H1 (cell line): Measurements from ENCODE around the gene FRMPD4. TPM values are rescaled to one million over a fixed set of nuclear protein-coding genes. Genes with fewer than 3 reads are reported as not detected.

Source experiments
- CTCF ChIA-PET: fragments of 300-600 bp; sonication (Branson Sonifier 250); formaldehyde crosslinking; loops from one replicate; lab custom pipeline; 2021; ENCODE audit not compliant: partially characterized antibody; lab: Charles Lee
- POLR2A ChIA-PET: fragments of 300-600 bp; sonication (Branson Sonifier 250); formaldehyde crosslinking; loops from one replicate; lab custom pipeline; 2021; ENCODE audit warnings: inconsistent platforms; ENCODE audit not compliant: partially characterized antibody; lab: Charles Lee
- DNase-seq, 2 experiments: peaks; one replicate each; pipeline versions ENCODE4 v3.0.0 to v3.0.0-alpha.2; 2010 to 2022; ENCODE audit warnings: low spot score in 2 of 2, low read depth in 1 of 2, mixed read lengths in 1 of 2
- FAIRE-seq: peaks from 2 replicates; lab custom pipeline; 2011; peaks lifted over from hg19 to GRCh38; lab: Jason Lieb, UNC
- H2AFZ ChIP-seq: 2 replicates; pipeline ENCODE4 v1.8.1; 2012; ENCODE audit warnings: low read length, inconsistent platforms
- H2AK5ac ChIP-seq: 2 replicates; pipeline ENCODE4 v1.6.1; 2013; ENCODE audit warnings: low read depth, low read length
- H2BK120ac ChIP-seq: replicated peaks from 2 replicates; pipeline ENCODE3; 2013; ENCODE audit warnings: low read depth, low read length, inconsistent platforms
- H2BK12ac ChIP-seq: 2 replicates; pipeline ENCODE4 v1.6.1; 2013; ENCODE audit warnings: low read depth, low read length
- H2BK15ac ChIP-seq: 2 replicates; pipeline ENCODE4 v1.6.1; 2013; ENCODE audit warnings: low read length
- H2BK20ac ChIP-seq: 2 replicates; pipeline ENCODE4 v1.6.1; 2013; ENCODE audit warnings: low read length
- H2BK5ac ChIP-seq: 2 replicates; pipeline ENCODE4 v1.6.1; 2013; ENCODE audit warnings: low read depth, low read length
- H3K14ac ChIP-seq: 2 replicates; pipeline ENCODE4 v1.6.1; 2013; ENCODE audit warnings: inconsistent platforms; ENCODE audit not compliant: insufficient read length
- H3K18ac ChIP-seq: 2 replicates; pipeline ENCODE4 v1.6.1; 2013; ENCODE audit warnings: low read length; ENCODE audit errors: extremely low read depth
- H3K23ac ChIP-seq: 2 replicates; pipeline ENCODE4 v1.6.1; 2013; ENCODE audit warnings: inconsistent platforms; ENCODE audit not compliant: insufficient read length
- H3K23me2 ChIP-seq: 2 replicates; pipeline ENCODE4 v1.6.1; 2013; ENCODE audit warnings: low read depth, low read length
- H3K27ac ChIP-seq: 2 replicates; pipeline ENCODE4 v1.6.1; 2011; ENCODE audit warnings: low read depth, low read length, inconsistent platforms
- H3K27me3 ChIP-seq, 4 experiments: replicated peaks in 1 of 4; 1 replicate in 1 of 4; 2 replicates in 3 of 4; pipeline versions ENCODE4 v1.6.1 to v1.8.1; 2011 to 2013; ENCODE audit warnings: low read length in 3 of 4, mild to moderate bottlenecking in 3 of 4, inconsistent platforms in 2 of 4, mixed read lengths in 2 of 4, moderate library complexity in 1 of 4; ENCODE audit not compliant: control insufficient read depth in 3 of 4, insufficient read depth in 3 of 4; ENCODE audit errors: extremely low read depth in 1 of 4
- H3K36me3 ChIP-seq, 4 experiments: 2 replicates each; pipeline versions ENCODE4 v1.6.1 to v1.8.1; 2011 to 2013; ENCODE audit warnings: mild to moderate bottlenecking in 4 of 4, low read length in 3 of 4, moderate library complexity in 2 of 4, control low read depth in 1 of 4, inconsistent platforms in 1 of 4; ENCODE audit not compliant: insufficient read depth in 4 of 4, control insufficient read depth in 2 of 4
- H3K4ac ChIP-seq: replicated peaks from 2 replicates; pipeline ENCODE3; 2013; ENCODE audit warnings: low read length, low read depth, mixed read lengths, inconsistent platforms; ENCODE audit not compliant: insufficient read length
- H3K4me1 ChIP-seq, 4 experiments: replicated peaks in 1 of 4; 1 replicate in 1 of 4; 2 replicates in 3 of 4; pipeline versions ENCODE4 v1.6.1 to v1.8.1; 2011 to 2013; ENCODE audit warnings: low read length in 3 of 4, inconsistent platforms in 2 of 4, mixed read lengths in 1 of 4; ENCODE audit not compliant: insufficient read depth in 4 of 4, control insufficient read depth in 3 of 4
- H3K4me2 ChIP-seq, 2 experiments: 2 replicates each; pipeline versions ENCODE4 v1.6.1 to v1.8.1; 2011 to 2013; ENCODE audit warnings: low read depth in 2 of 2, low read length in 2 of 2, control low read depth in 1 of 2, inconsistent platforms in 1 of 2, mild to moderate bottlenecking in 1 of 2; ENCODE audit not compliant: insufficient read depth in 1 of 2
- H3K4me3 ChIP-seq, 4 experiments: fragments of 200-600, 300-600 bp in 1 of 4; sonication (generic), shearing (Covaris generic), sonication (Bioruptor Twin) in 1 of 4; 2 replicates each; pipeline versions ENCODE4 v1.5.1 to v1.8.1; 2011 to 2016; ENCODE audit warnings: low read length in 4 of 4, low read depth in 3 of 4, control low read depth in 2 of 4, inconsistent platforms in 2 of 4, mild to moderate bottlenecking in 2 of 4, mixed read lengths in 1 of 4, moderate library complexity in 1 of 4; ENCODE audit not compliant: insufficient read depth in 2 of 4; ENCODE audit errors: extremely low read depth in 1 of 4
- H3K56ac ChIP-seq: replicated peaks from 2 replicates; pipeline ENCODE3; 2013; ENCODE audit warnings: low read depth, mild to moderate bottlenecking, mixed read lengths, low read length, inconsistent platforms; ENCODE audit not compliant: insufficient read length
- H3K79me1 ChIP-seq: 2 replicates; pipeline ENCODE4 v1.6.1; 2013; ENCODE audit warnings: low read depth, low read length, control low read depth
- H3K79me2 ChIP-seq, 2 experiments: 2 replicates each; pipeline versions ENCODE4 v1.6.1 to v1.8.1; 2012 to 2013; ENCODE audit warnings: low read length in 2 of 2, mild to moderate bottlenecking in 2 of 2, inconsistent platforms in 1 of 2; ENCODE audit not compliant: insufficient read depth in 2 of 2, control insufficient read depth in 1 of 2
- H3K9ac ChIP-seq, 4 experiments: replicated peaks in 1 of 4; 1 replicate in 1 of 4; 2 replicates in 3 of 4; pipeline versions ENCODE4 v1.6.1 to v1.8.1; 2011 to 2013; ENCODE audit warnings: low read depth in 3 of 4, low read length in 3 of 4, control low read depth in 2 of 4, mild to moderate bottlenecking in 2 of 4, moderate library complexity in 2 of 4, inconsistent platforms in 1 of 4; ENCODE audit errors: extremely low read depth in 1 of 4
- H3K9me3 ChIP-seq, 2 experiments: 2 replicates each; pipeline versions ENCODE4 v1.6.1 to v1.8.1; 2012 to 2013; ENCODE audit warnings: mild to moderate bottlenecking in 2 of 2, moderate library complexity in 2 of 2, control low read depth in 1 of 2, inconsistent platforms in 1 of 2, low read depth in 1 of 2, low read length in 1 of 2, mixed read lengths in 1 of 2; ENCODE audit not compliant: insufficient read depth in 2 of 2
- H4K20me1 ChIP-seq, 2 experiments: replicated peaks in 1 of 2; 2 replicates each; pipeline versions ENCODE3 to v1.8.1; 2011 to 2013; ENCODE audit warnings: inconsistent platforms in 2 of 2, low read length in 2 of 2, mild to moderate bottlenecking in 1 of 2; ENCODE audit not compliant: insufficient read depth in 2 of 2, control insufficient read depth in 1 of 2
- H4K5ac ChIP-seq: 2 replicates; pipeline ENCODE4 v1.6.1; 2013; ENCODE audit warnings: low read length, low read depth, mixed read lengths, inconsistent platforms; ENCODE audit not compliant: insufficient read length
- H4K8ac ChIP-seq: 2 replicates; pipeline ENCODE4 v1.8.0; 2013; ENCODE audit warnings: mild to moderate bottlenecking, moderate library complexity, low read length, inconsistent platforms; ENCODE audit not compliant: insufficient read depth; ENCODE audit errors: extremely low read depth
- H4K91ac ChIP-seq: replicated peaks from 2 replicates; pipeline ENCODE3; 2013; ENCODE audit warnings: low read length, mixed read lengths, inconsistent platforms; ENCODE audit not compliant: insufficient read length
- BACH1 ChIP-seq: IDR thresholded peaks from 2 replicates; pipeline ENCODE4 v1.6.1; 2012; ENCODE audit warnings: low read length, improper control_type of control experiment
- CEBPB ChIP-seq: IDR thresholded peaks from 2 replicates; pipeline ENCODE4 v1.6.1; 2012; ENCODE audit warnings: low read depth, low read length
- CREB1 ChIP-seq: IDR thresholded peaks from 2 replicates; pipeline ENCODE4 v1.6.1; 2012; ENCODE audit warnings: inconsistent platforms
- GTF2F1 ChIP-seq: IDR thresholded peaks from 2 replicates; pipeline ENCODE4 v1.6.1; 2012; ENCODE audit warnings: low read depth, low read length, improper control_type of control experiment, borderline replicate concordance
- HDAC2 ChIP-seq, 2 experiments: fragments of 300-600 bp in 1 of 2; sonication (generic) in 1 of 2; IDR thresholded peaks; 2 replicates each; pipeline ENCODE4 v1.6.1; 2011 to 2012; ENCODE audit warnings: low read depth in 2 of 2, low read length in 2 of 2, mild to moderate bottlenecking in 2 of 2, moderate library complexity in 2 of 2, borderline replicate concordance in 1 of 2, inconsistent platforms in 1 of 2
- HDAC6 ChIP-seq: IDR thresholded peaks from one replicate; pipeline ENCODE4 v1.7.1; 2012; ENCODE audit warnings: low read depth, mild to moderate bottlenecking, inconsistent platforms, low read length, moderate library complexity
- KDM5A ChIP-seq: fragments of 200-600 bp; IDR thresholded peaks from 2 replicates; pipeline ENCODE4 v1.7.1; 2012; ENCODE audit warnings: mild to moderate bottlenecking, low read length, inconsistent platforms, mixed read lengths
- MAX ChIP-seq: IDR thresholded peaks from 2 replicates; pipeline ENCODE4 v1.6.1; 2012; ENCODE audit warnings: inconsistent platforms
- NANOG ChIP-seq: IDR thresholded peaks from 2 replicates; pipeline ENCODE4 v1.6.1; 2011; ENCODE audit warnings: low read length, low read depth, mild to moderate bottlenecking, inconsistent platforms; ENCODE audit not compliant: insufficient read depth, poor library complexity, severe bottlenecking
- POLR2AphosphoS5 ChIP-seq: IDR thresholded peaks from 2 replicates; pipeline ENCODE4 v1.6.1; 2011; ENCODE audit warnings: low read depth, low read length
- RFX5 ChIP-seq: IDR thresholded peaks from 2 replicates; pipeline ENCODE4 v1.6.1; 2011; ENCODE audit warnings: low read depth, low read length, improper control_type of control experiment, borderline replicate concordance
- SIN3A ChIP-seq, 2 experiments: IDR thresholded peaks in 1 of 2; conservative IDR thresholded peaks in 1 of 2; 2 replicates each; pipeline ENCODE4 v1.6.1; 2011 to 2012; ENCODE audit warnings: low read length in 2 of 2, improper control_type of control experiment in 1 of 2, low read depth in 1 of 2, mild to moderate bottlenecking in 1 of 2
- SUZ12 ChIP-seq: fragments of 200-600 bp; sonication (generic); IDR thresholded peaks from 2 replicates; pipeline ENCODE4 v1.6.1; 2012; ENCODE audit warnings: mild to moderate bottlenecking, inconsistent platforms, low read length, moderate library complexity, mixed read lengths
- TEAD4 ChIP-seq: IDR thresholded peaks from 2 replicates; pipeline ENCODE4 v1.6.1; 2012; ENCODE audit warnings: low read depth, low read length, inconsistent platforms, mixed read lengths
- YY1 ChIP-seq: IDR thresholded peaks from 2 replicates; pipeline ENCODE4 v1.6.1; 2011; ENCODE audit warnings: low read depth, mild to moderate bottlenecking, low read length
- WGBS, 2 experiments: shearing (Covaris generic) in 1 of 2; methylation state at CpG; one replicate each; pipeline versions ENCODE4 v1.1.6 to v1.1.7; 2013 to 2015; ENCODE audit warnings: low lambda C conversion rate in 2 of 2, mixed read lengths in 2 of 2, inconsistent platforms in 1 of 2, low coverage in 1 of 2, missing lambda C conversion rate in 1 of 2; ENCODE audit not compliant: insufficient replicate concordance in 2 of 2, insufficient coverage in 1 of 2, insufficient read length in 1 of 2; ENCODE audit errors: extremely low coverage in 1 of 2, missing lambda C conversion rate in 1 of 2; 5-methylcytosine and 5-hydroxymethylcytosine counted together
- polyA plus RNA-seq, 7 experiments: library from polyadenylated mRNA; depleted of rRNA in 3 of 7; stranded (reverse) in 5 of 7; unstranded in 2 of 7; fragments of >200 nt in 5 of 7; fragments of 200-250 nt in 2 of 7; gene quantifications; 1 replicate in 5 of 7; 2 replicates in 1 of 7; 4 replicates in 1 of 7; pipeline versions ENCODE4 v1.2.1 to v1.2.3, GENCODE V29; 2011 to 2013; ENCODE audit warnings: missing spikeins in 2 of 7, mixed read lengths in 2 of 7
- total RNA-seq: library from RNA; stranded (reverse); fragmentation: NEBNext Ultra II Directional; extraction: Animal tissue kit (Norgen Biotek cat#: 25700); gene quantifications from 2 replicates; pipeline ENCODE4 v1.2.1, GENCODE V29; 2021

FRMPD4 gene
- total and polyA plus RNA-seq, 2 of the 8 experiments (the other 6 are each of a cell fraction or from before 2014, with no cell fraction given) = 0.02 to 0.37 TPM

GRCh38 chrX:12610079-12610478, 471.8 kb downstream of the FRMPD4 start:
- Histone ChIP-seq H3K79me2 (no peaks in the 10 kb centered on the region), H2BK20ac (no peak overlapping the region), H3K56ac (no peak overlapping the region), H3K4me2 (no peak overlapping the region), H3K27me3 (no peaks in the 10 kb centered on the region), H3K23me2 (no peaks in the 10 kb centered on the region), H3K23ac (no peak overlapping the region), H2AFZ (no peak overlapping the region), H2BK12ac (no peak overlapping the region), H4K91ac (no peak overlapping the region), H3K4ac (no peak overlapping the region), H3K4me3 (no peak overlapping the region), H3K79me1 (no peaks in the 10 kb centered on the region), H3K9ac (no peak overlapping the region), H3K4me1 (no peaks in the 10 kb centered on the region), H3K14ac (no peak overlapping the region), H2BK15ac (no peak overlapping the region), H2BK120ac (no peak overlapping the region), H4K20me1 (no peaks in the 10 kb centered on the region), H4K8ac (no peak overlapping the region), H3K36me3 (no peaks in the 10 kb centered on the region), H2BK5ac (no peak overlapping the region), H3K18ac (no peak overlapping the region), H4K5ac (no peak overlapping the region), H2AK5ac (no peak overlapping the region), H3K27ac (no peak overlapping the region), H3K9me3 (no peaks in the 10 kb centered on the region)
- WGBS, 2 experiments = no CpG with 5 or more reads among the region's 2 CpGs
- DNase-seq (no peak), FAIRE-seq (no peak)
- POLR2A ChIA-PET = no interaction called here
- no peak for TF ChIP-seq SIN3A (conservative IDR thresholded peaks at IDR 0.05 in 1 of 2, IDR thresholded peaks at IDR 0.05 in 1 of 2; ENCODE audit: low read depth in 1 of 2, low read length in 2 of 2)
- no peak for TF ChIP-seq CREB1
- TF ChIP-seq YY1 = no peak
- no peak for TF ChIP-seq TEAD4
- no peak for TF ChIP-seq NANOG
- TF ChIP-seq BACH1 = no peak
- TF ChIP-seq KDM5A = no peak
- no peak for TF ChIP-seq GTF2F1
- TF ChIP-seq HDAC6 = no peak
- TF ChIP-seq POLR2AphosphoS5 = no peak
- TF ChIP-seq CEBPB = no peak
- no peak for TF ChIP-seq MAX
- no peak for TF ChIP-seq SUZ12
- TF ChIP-seq RFX5 = no peak
- TF ChIP-seq HDAC2 (IDR thresholded peaks at IDR 0.05; ENCODE audit: borderline replicate concordance in 1 of 2, low read depth in 2 of 2, low read length in 2 of 2) = no peak
- CTCF ChIA-PET = no interaction called here
